Liver (tissue), 9 donors: ENCODE measurements around the gene RPS3. TPM values are rescaled to one million over a fixed set of nuclear protein-coding genes. Genes with fewer than 3 reads are reported as not detected.

Experiments
- DNase-seq: peaks from one replicate; pipeline ENCODE4 v3.0.0-alpha.2; 2017; ENCODE audit warnings: low spot score
- H3K27ac ChIP-seq, 2 donors: one replicate each; pipeline ENCODE4 v1.7.0; 2013; ENCODE audit warnings: inconsistent platforms in 2 of 2, low read length in 2 of 2, control low read depth in 1 of 2, low read depth in 1 of 2, mild to moderate bottlenecking in 1 of 2
- H3K27me3 ChIP-seq, 4 donors: one replicate each; pipeline versions ENCODE4 v1.6.1 to v1.7.0; 2013; ENCODE audit warnings: low read length in 3 of 4, inconsistent platforms in 1 of 4, mild to moderate bottlenecking in 1 of 4, moderate library complexity in 1 of 4; ENCODE audit not compliant: control insufficient read depth in 4 of 4, insufficient read depth in 4 of 4
- H3K36me3 ChIP-seq, 4 donors: one replicate each; pipeline versions ENCODE4 v1.6.1 to v1.7.0; 2013; ENCODE audit warnings: low read length in 3 of 4, mild to moderate bottlenecking in 3 of 4, low read depth in 1 of 4, moderate library complexity in 1 of 4; ENCODE audit not compliant: control insufficient read depth in 4 of 4, insufficient read depth in 3 of 4
- H3K4me1 ChIP-seq, 4 donors: one replicate each; pipeline versions ENCODE4 v1.6.1 to v1.7.0; 2013; ENCODE audit warnings: low read length in 3 of 4, mild to moderate bottlenecking in 3 of 4, moderate library complexity in 1 of 4; ENCODE audit not compliant: control insufficient read depth in 4 of 4, insufficient read depth in 4 of 4
- H3K4me3 ChIP-seq, 3 donors: one replicate each; pipeline versions ENCODE4 v1.6.1 to v1.7.0; 2013; ENCODE audit warnings: low read length in 3 of 3, control low read depth in 1 of 3, low read depth in 1 of 3, mild to moderate bottlenecking in 1 of 3
- H3K9ac ChIP-seq, 2 donors: one replicate each; pipeline ENCODE4 v1.7.0; 2013; ENCODE audit warnings: low read length in 2 of 2, mild to moderate bottlenecking in 2 of 2, moderate library complexity in 2 of 2, control low read depth in 1 of 2, low read depth in 1 of 2
- H3K9me3 ChIP-seq, 4 donors: one replicate each; pipeline versions ENCODE4 v1.6.1 to v1.7.0; 2013; ENCODE audit warnings: low read length in 3 of 4; ENCODE audit not compliant: control insufficient read depth in 4 of 4
- CTCF ChIP-seq: fragments of 150-350 bp; IDR thresholded peaks from 2 replicates; pipeline ENCODE4 v1.5.1; 2017; ENCODE audit warnings: improper control_type of control experiment, low read depth, low read length; ENCODE audit not compliant: missing input control
- EGR1 ChIP-seq, 2 donors: IDR thresholded peaks; 2 replicates each; pipeline ENCODE4 v1.6.1; 2016 to 2018; ENCODE audit warnings: antibody characterized with exemption in 2 of 2, low read depth in 2 of 2
- FOXA1 ChIP-seq: IDR thresholded peaks from 2 replicates; pipeline ENCODE4 v1.6.1; 2016; ENCODE audit warnings: antibody characterized with exemption
- FOXA2 ChIP-seq: IDR thresholded peaks from 2 replicates; pipeline ENCODE4 v1.6.1; 2016; ENCODE audit warnings: antibody characterized with exemption
- GABPA ChIP-seq, 2 donors: IDR thresholded peaks in 1 of 2; conservative IDR thresholded peaks in 1 of 2; 2 replicates each; pipeline ENCODE4 v1.6.1; 2016; ENCODE audit warnings: antibody characterized with exemption in 2 of 2, mild to moderate bottlenecking in 1 of 2, moderate library complexity in 1 of 2
- HNF4A ChIP-seq, 2 donors: conservative IDR thresholded peaks; 2 replicates each; pipeline ENCODE4 v1.6.1; 2016; ENCODE audit warnings: antibody characterized with exemption in 2 of 2, mild to moderate bottlenecking in 2 of 2
- MAX ChIP-seq: IDR thresholded peaks from 2 replicates; pipeline ENCODE4 v1.6.1; 2016; ENCODE audit warnings: antibody characterized with exemption
- NR2F2 ChIP-seq: IDR thresholded peaks from 2 replicates; pipeline ENCODE4 v1.6.1; 2016; ENCODE audit warnings: antibody characterized with exemption
- RAD21 ChIP-seq, 2 donors: IDR thresholded peaks; 2 replicates each; pipeline ENCODE4 v1.6.1; 2016; ENCODE audit warnings: antibody characterized with exemption in 2 of 2, mild to moderate bottlenecking in 2 of 2
- RXRA ChIP-seq, 2 donors: IDR thresholded peaks; 2 replicates each; pipeline ENCODE4 v1.6.1; 2017 to 2018; ENCODE audit warnings: antibody characterized with exemption in 2 of 2, mild to moderate bottlenecking in 1 of 2
- SP1 ChIP-seq: IDR thresholded peaks from 2 replicates; pipeline ENCODE4 v1.6.1; 2018; ENCODE audit warnings: antibody characterized with exemption, mild to moderate bottlenecking
- TAF1 ChIP-seq: conservative IDR thresholded peaks from 2 replicates; pipeline ENCODE4 v1.6.1; 2016; ENCODE audit warnings: antibody characterized with exemption, mild to moderate bottlenecking
- YY1 ChIP-seq: IDR thresholded peaks from 2 replicates; pipeline ENCODE4 v1.6.1; 2016; ENCODE audit warnings: antibody characterized with exemption, mild to moderate bottlenecking
- WGBS: extraction: QIAGEN DNeasy Blood & Tissue Kit; methylation state at CpG from one replicate; pipeline ENCODE4 v1.1.7; 2013; 5-methylcytosine and 5-hydroxymethylcytosine counted together
- polyA plus RNA-seq, 2 donors: library from polyadenylated mRNA; stranded (reverse) in 1 of 2; unstranded in 1 of 2; fragments of 200-250 nt in 1 of 2; fragments of >200 nt in 1 of 2; fragmentation: Nextera tagmentation in 1 of 2; extraction: Ambion mirVana in 1 of 2; gene quantifications; one replicate each; pipeline versions ENCODE4 v1.2.1 to v1.2.3, GENCODE V29; 2013 to 2015
- total RNA-seq, 2 donors: library from RNA; depleted of rRNA; stranded (reverse); fragments of >200 nt; gene quantifications; one replicate each; pipeline ENCODE4 v1.2.3, GENCODE V29; 2014
- donor health status: healthy.
- donor health status: healthy.
- donor health status: healthy.
- donor health status: healthy.
- donor health status: healthy.

Gene RPS3
- total and polyA plus RNA-seq, 4 donors: 289 to 1,115 (median 492) TPM

GRCh38 chr11:75380716-75381420, 18.4 kb upstream of the RPS3 start:
- no peak for TF ChIP-seq HNF4A (conservative IDR thresholded peaks at IDR 0.05)
- no peak for TF ChIP-seq FOXA1
- TF ChIP-seq GABPA (IDR thresholded peaks at IDR 0.05 in 1 of 2, conservative IDR thresholded peaks at IDR 0.05 in 1 of 2): no peak
- no peak for TF ChIP-seq EGR1 (IDR thresholded peaks at IDR 0.05; ENCODE audit: low read depth in 2 of 2)
- TF ChIP-seq YY1: no peak
- TF ChIP-seq RXRA (IDR thresholded peaks at IDR 0.05): no peak
- TF ChIP-seq NR2F2: no peak
- TF ChIP-seq SP1: no peak
- Histone ChIP-seq H3K27me3 (no peaks in the 10 kb centered on the region), H3K4me3 (no peak overlapping the region), H3K9me3 (no peaks in the 10 kb centered on the region), H3K9ac (no peak overlapping the region), H3K4me1 (peaks cover 0 to 5% (median 1%) of the 10 kb centered on the region in 4 donors), H3K36me3 (no peaks in the 10 kb centered on the region), H3K27ac (no peak overlapping the region)
- DNase-seq: no peak
- WGBS: 80% methylated on average over 7 of the region's 7 CpGs

GRCh38 chr11:75383246-75383645, 16.1 kb upstream of the RPS3 start:
- TF ChIP-seq SP1 (no peak), FOXA2 (no peak), MAX (no peak)
- Histone ChIP-seq H3K4me3 (no peak overlapping the region), H3K36me3 (no peaks in the 10 kb centered on the region), H3K27me3 (no peaks in the 10 kb centered on the region), H3K4me1 (peaks cover 0 to 5% (median 2%) of the 10 kb centered on the region in 4 donors), H3K27ac (no peak overlapping the region), H3K9me3 (no peaks in the 10 kb centered on the region), H3K9ac (no peak overlapping the region)
- WGBS: 84% methylated on average over 3 of the region's 3 CpGs
- DNase-seq: no peak

- Histone ChIP-seq H3K27me3 (no peaks in the 10 kb centered on the region), H3K36me3 (no peaks in the 10 kb centered on the region), H3K4me3 (no peak overlapping the region), H3K27ac (no peak overlapping the region), H3K4me1 (peaks cover 0 to 8% (median 2%) of the 10 kb centered on the region in 4 donors), H3K9ac (no peak overlapping the region), H3K9me3 (no peaks in the 10 kb centered on the region)
- 20% methylated on average over 24 of the region's 24 CpGs for WGBS
- TF ChIP-seq RAD21 (IDR thresholded peaks at IDR 0.05) (peak; percentile 98 to 99), YY1 (no peak), CTCF (peak; percentile 90), TAF1 (no peak), RXRA (IDR thresholded peaks at IDR 0.05) (peak in 1 of 2 donors; percentile 9)
- peak; percentile 86 for DNase-seq
Observed at GRCh38 chr11:75384438-75385080, 14.8 kb upstream of the RPS3 start.
